GM13976 (cell line): ENCODE results near the gene CCDC192.

Experiments used
- DNase-seq: peaks from one replicate; pipeline ENCODE4 v3.0.0; 2012; ENCODE audit warnings: low spot score
- in situ Hi-C: fragments of 300-500 bp; cut with MboI; formaldehyde crosslinking; loops from one replicate; pipeline ENCODE4 v1.12.0; 2022; ENCODE audit warnings: low sequenced_read_pairs, mixed read lengths, inconsistent platforms; ENCODE audit not compliant: unreplicated experiment
- TF ChIP-seq, protein P1 (sequence below): IDR thresholded peaks from 2 replicates; pipeline ENCODE4 v1.5.1; 2012; ENCODE audit warnings: borderline replicate concordance, mild to moderate bottlenecking; ENCODE audit not compliant: insufficient read depth; ENCODE audit errors: extremely low read depth, missing control alignments, control extremely low read depth

Gene CCDC192

DNA sequence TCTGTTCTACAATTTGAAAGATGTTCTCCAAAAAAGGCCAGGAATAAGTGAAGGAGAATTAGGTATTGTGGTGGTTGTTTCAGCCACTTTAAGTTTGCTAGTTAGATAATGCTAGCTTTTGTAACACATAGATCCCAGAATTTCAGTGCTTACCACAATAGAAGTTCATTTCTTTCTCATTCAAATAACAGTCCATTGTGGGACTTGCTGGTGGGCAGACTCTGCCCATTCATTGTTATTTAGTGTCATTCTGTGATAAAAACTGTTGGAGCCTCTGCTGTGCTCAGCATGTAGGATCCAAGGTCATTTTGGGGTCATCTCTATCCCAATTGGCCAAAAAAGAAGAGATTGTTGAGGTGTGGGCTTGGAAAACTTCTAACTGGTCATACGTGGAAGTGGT lies 106.8 kb downstream of the CCDC192 start:
- TF ChIP-seq, protein P1, sequence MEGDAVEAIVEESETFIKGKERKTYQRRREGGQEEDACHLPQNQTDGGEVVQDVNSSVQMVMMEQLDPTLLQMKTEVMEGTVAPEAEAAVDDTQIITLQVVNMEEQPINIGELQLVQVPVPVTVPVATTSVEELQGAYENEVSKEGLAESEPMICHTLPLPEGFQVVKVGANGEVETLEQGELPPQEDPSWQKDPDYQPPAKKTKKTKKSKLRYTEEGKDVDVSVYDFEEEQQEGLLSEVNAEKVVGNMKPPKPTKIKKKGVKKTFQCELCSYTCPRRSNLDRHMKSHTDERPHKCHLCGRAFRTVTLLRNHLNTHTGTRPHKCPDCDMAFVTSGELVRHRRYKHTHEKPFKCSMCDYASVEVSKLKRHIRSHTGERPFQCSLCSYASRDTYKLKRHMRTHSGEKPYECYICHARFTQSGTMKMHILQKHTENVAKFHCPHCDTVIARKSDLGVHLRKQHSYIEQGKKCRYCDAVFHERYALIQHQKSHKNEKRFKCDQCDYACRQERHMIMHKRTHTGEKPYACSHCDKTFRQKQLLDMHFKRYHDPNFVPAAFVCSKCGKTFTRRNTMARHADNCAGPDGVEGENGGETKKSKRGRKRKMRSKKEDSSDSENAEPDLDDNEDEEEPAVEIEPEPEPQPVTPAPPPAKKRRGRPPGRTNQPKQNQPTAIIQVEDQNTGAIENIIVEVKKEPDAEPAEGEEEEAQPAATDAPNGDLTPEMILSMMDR: no peak
- in situ Hi-C loops: no loop called here
- DNase-seq: no peak

DNA sequence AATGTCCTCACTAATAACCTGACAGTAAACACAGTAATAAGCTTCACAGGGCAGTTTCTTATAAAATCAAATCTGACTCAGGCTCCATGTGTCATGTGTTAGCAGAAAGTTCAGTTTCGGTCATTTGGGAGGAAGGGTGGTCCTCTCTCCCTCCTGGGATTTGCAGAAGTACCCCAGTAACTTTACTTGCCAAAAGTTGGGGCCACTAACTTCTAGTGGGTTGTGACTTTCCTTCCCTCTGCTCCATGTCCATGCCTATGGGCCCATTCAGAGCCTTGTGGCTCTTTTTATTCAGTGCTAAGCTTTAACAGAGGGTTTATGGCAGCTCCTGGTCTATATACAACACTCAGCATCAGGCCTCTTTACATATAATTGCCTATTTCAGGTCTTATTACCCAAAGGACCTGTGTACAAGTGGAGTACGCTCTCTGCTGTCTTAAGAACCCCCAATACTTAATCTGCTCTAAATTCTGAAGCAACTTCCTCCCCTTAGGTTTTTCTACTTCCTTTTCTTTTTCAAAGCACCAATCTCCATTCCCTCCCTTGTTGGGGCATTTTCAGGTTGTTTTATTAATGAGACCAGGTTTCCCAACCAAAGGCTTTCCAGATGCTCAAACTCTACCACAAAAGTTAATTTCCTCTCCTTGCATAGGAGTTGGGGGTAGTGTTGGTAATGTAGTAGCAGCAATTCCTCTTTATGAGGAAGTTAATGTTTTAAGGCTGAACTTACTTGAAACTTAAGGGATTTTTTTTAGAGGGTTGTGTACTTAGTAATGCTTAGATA lies 107.7 kb downstream of the CCDC192 start:
- in situ Hi-C loops: no loop called here
- no peak for DNase-seq
- TF ChIP-seq, protein P1: no peak

DNA sequence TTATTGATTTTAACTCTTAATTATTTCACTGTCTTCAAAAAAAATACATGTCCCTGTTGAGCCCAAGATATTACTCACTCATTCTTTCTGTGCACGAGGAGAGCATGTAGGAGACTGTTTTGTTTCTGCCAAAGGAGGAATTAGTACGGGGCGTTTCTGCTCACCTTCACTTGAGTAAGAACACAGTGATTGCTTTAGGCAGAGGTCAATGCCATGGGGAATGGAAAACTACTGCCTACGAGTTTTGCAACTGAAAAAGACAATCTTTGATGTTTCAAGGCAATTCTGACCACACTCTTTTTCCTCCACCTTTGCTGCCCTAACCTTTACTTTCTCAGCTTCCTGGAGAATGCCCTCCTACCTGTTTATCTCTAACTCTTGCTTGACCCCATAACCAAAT lies 109.4 kb downstream of the CCDC192 start:
- TF ChIP-seq, protein P1: no peak
- DNase-seq: no peak
- in situ Hi-C loops: no loop called here

DNA sequence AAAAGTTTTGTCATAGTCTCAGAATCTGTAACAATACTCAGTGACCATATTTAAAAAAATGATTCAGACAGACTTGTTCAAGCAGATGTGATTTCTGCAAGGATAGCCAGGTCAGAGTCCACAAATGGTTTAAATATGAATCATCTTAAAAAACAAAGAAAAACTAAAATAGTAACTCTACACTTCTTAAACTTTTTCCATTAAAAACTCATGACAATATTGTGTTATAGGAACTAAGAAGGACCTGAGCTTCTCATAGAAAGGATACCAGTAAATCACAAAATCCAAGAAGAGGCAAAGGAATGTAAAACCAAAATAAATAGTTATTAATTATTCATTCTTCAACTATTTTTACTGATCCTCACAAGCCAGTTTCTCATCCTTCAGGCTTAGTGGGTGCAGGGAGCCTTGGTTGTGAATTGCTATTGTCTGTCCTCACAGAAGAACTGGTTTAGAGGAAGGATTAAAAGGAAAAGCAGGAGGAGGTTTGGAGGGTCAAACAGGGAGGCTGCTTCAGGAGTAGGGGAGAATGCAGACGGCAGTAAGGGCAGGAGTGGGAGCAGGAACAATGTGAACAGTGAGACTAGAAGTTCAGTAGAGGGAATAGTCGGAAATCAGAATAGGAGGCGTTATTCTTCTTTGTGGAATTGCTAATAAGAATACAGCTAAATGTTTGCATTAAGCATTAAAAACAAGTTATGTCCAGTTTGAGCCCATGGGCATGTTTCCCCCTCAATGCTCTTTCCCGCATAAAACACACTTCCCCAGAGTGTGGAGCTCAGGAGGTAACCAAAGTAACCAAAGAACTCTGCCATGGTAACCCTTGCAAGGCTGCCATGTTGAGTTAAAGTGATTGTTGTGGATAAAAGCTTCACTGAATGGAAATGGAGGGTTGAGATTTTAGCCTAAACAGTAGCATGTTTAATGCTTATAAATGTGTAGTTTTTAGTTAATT lies 110.7 kb downstream of the CCDC192 start:
- in situ Hi-C loops: no loop called here
- DNase-seq: no peak
- TF ChIP-seq, protein P1: no peak

DNA sequence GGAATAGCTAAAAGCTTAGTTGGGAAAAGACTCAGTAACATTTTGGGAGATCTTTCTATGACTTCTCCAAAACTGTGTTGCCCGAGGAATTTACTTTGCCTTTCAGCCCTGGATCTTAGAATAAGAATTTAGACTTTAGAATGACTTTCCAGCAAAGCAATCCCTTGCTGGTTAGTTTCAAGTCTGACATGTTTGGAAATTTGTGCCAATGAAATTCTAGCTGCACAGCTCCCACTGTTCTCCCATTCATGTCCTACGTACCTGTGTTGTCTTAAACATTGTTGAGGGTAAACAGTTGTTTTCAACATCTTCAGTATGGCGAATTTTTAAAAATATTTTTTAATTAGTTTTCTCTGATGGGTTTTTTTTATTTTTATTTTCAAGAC lies 111.4 kb downstream of the CCDC192 start:
- TF ChIP-seq, protein P1: no peak
- in situ Hi-C loops: no loop called here
- DNase-seq: no peak

DNA sequence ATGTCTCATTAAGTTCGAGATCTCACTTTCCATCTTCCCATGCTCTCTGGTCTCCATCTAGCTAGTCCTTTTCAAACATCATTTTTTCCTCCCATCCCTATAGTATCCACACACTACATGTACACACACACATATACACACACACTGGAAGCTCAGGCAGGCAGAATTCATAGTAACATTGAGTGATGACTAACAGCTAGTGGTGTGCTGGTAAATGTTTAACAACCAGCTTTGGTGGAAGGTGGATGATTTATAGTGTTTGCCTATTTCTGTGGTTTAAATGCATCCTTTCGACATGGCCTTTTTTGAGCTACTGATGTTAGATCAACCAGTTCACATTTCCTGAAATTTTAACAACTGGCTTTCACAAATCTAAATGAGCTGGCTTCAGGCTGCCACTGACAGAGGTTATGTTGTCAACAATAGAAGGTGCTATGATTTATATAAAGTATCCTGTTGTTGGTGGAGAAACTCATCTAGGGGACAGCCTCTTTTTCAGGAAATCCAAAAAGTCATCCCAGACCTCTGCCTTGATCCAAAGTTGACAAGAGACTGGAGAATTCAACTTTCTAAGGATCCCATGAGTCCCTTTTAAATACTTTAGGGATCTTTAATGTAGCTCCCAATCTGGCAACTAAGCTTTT lies 117.8 kb downstream of the CCDC192 start:
- no peak for DNase-seq
- TF ChIP-seq, protein P1: no peak
- in situ Hi-C loops: no loop called here
